HG02884 (cell line): ENCODE measurements around the gene EIF2S2.

Experiments
- ATAC-seq: cut with Tn5 transposase; IDR thresholded peaks from one replicate; pipeline ENCODE4 v1.9.1; 2021; ENCODE audit warnings: mild to moderate bottlenecking, moderate library complexity; ENCODE audit not compliant: unreplicated experiment

EIF2S2 gene

GRCh38 chr20:34090645-34091044 lies 21.4 kb downstream of the EIF2S2 start:
- ATAC-seq, result no peak

- no peak for ATAC-seq
Measured at GRCh38 chr20:34089655-34090345, 22.2 kb downstream of the EIF2S2 start.

- no peak for ATAC-seq
Measured at GRCh38 chr20:34089175-34089479, 22.9 kb downstream of the EIF2S2 start.

GRCh38 chr20:34088305-34089174 lies 23.5 kb downstream of the EIF2S2 start:
- no peak for ATAC-seq

- ATAC-seq, result no peak
Measured at GRCh38 chr20:34085544-34086040, 26.5 kb downstream of the EIF2S2 start.

GRCh38 chr20:34084227-34084923 lies 27.7 kb downstream of the EIF2S2 start:
- ATAC-seq, result no peak

- no peak for ATAC-seq
Measured at GRCh38 chr20:34083781-34084180, 28.3 kb downstream of the EIF2S2 start.

GRCh38 chr20:34083137-34083536 lies 28.9 kb downstream of the EIF2S2 start:
- no peak for ATAC-seq

- ATAC-seq, result no peak
Measured at GRCh38 chr20:34082232-34082887, 29.7 kb downstream of the EIF2S2 start.

GRCh38 chr20:34079818-34080217 lies 32.2 kb downstream of the EIF2S2 start:
- no peak for ATAC-seq

GRCh38 chr20:34078540-34078939 lies 33.5 kb downstream of the EIF2S2 start:
- ATAC-seq, result no peak

GRCh38 chr20:34076952-34077351 lies 35.1 kb downstream of the EIF2S2 start:
- no peak for ATAC-seq

- ATAC-seq, result no peak
Measured at GRCh38 chr20:34075647-34076046, 36.4 kb downstream of the EIF2S2 start.

- ATAC-seq, result no peak
Measured at GRCh38 chr20:34074101-34074760, 37.8 kb downstream of the EIF2S2 start.

- no peak for ATAC-seq
Measured at GRCh38 chr20:34072778-34073177, 39.3 kb downstream of the EIF2S2 start.

- ATAC-seq, result no peak
Measured at GRCh38 chr20:34072076-34072475, 40.0 kb downstream of the EIF2S2 start.

GRCh38 chr20:34070859-34071258 lies 41.2 kb downstream of the EIF2S2 start:
- ATAC-seq, result no peak

- no peak for ATAC-seq
Measured at GRCh38 chr20:34070079-34070439, 42.0 kb downstream of the EIF2S2 start.

- no peak for ATAC-seq
Measured at GRCh38 chr20:34069341-34070078, 42.5 kb downstream of the EIF2S2 start.

GRCh38 chr20:34068001-34068400 lies 44.0 kb downstream of the EIF2S2 start:
- no peak for ATAC-seq
